AG04450 (cell line): ENCODE measurements around the gene FAM83F. TPM values are rescaled to one million over a fixed set of nuclear protein-coding genes. Genes with fewer than 3 reads are reported as not detected.

Experiments used
- CTCF ChIA-PET: fragments of 300-600, 350-600 bp; formaldehyde crosslinking; extraction: SDS; loops from one replicate; lab custom pipeline; 2022; ENCODE audit warnings: antibody characterized with exemption, inconsistent platforms; lab: Charles Lee
- POLR2A ChIA-PET: fragments of 350-600 bp; formaldehyde crosslinking; extraction: SDS; loops from one replicate; lab custom pipeline; 2021; ENCODE audit warnings: antibody characterized with exemption, inconsistent platforms; lab: Yijun Ruan, JAX
- DNase-seq: peaks from one replicate; pipeline ENCODE4 v3.0.0-alpha.2; 2011; ENCODE audit warnings: low read depth, low spot score
- H3K27ac ChIP-seq: one replicate; pipeline ENCODE4 v1.5.1; 2012; ENCODE audit warnings: low read depth, low read length, control low read depth
- H3K27me3 ChIP-seq: one replicate; pipeline ENCODE4 v1.6.0; 2012; ENCODE audit warnings: low read length; ENCODE audit not compliant: control insufficient read depth, insufficient read depth
- H3K4me3 ChIP-seq: 2 replicates; pipeline ENCODE4 v1.5.1; 2011; ENCODE audit warnings: mild to moderate bottlenecking, low read depth, low read length, control low read depth
- H3K9me3 ChIP-seq: 2 replicates; pipeline ENCODE4 v1.5.1; 2012; ENCODE audit warnings: low read length; ENCODE audit not compliant: control insufficient read depth, insufficient read depth
- CTCF ChIP-seq: IDR thresholded peaks from 2 replicates; pipeline ENCODE4 v1.5.1; 2011; ENCODE audit warnings: low read depth, low read length, control low read depth, inconsistent platforms
- polyA plus RNA-seq: library from polyadenylated mRNA; depleted of rRNA; stranded (reverse); fragments of >200 nt; gene quantifications from 2 replicates; pipeline ENCODE4 v1.2.3, GENCODE V29; 2011

Gene FAM83F
- polyA plus RNA-seq, 1 experiment, result not detected

- Histone ChIP-seq H3K4me3 (no peak overlapping the region), H3K27ac (no peak overlapping the region), H3K9me3 (no peaks in the 10 kb centered on the region; the same call in 1 of the 2 replicates), H3K27me3 (no peaks in the 10 kb centered on the region)
- TF ChIP-seq CTCF, result no peak
- ChIA-PET CTCF (no interaction called here), POLR2A (no interaction called here)
- no peak for DNase-seq
Observed at GRCh38 chr22:39955675-39956074, 39.1 kb upstream of the FAM83F start.

GRCh38 chr22:39956932-39957664 lies 37.7 kb upstream of the FAM83F start:
- H3K9me3 ChIP-seq, result no peaks in the 10 kb centered on the region; the same call in 1 of the 2 replicates
- CTCF ChIA-PET, result no interaction called here

GRCh38 chr22:39958009-39958711 lies 36.6 kb upstream of the FAM83F start:
- Histone ChIP-seq H3K9me3 (no peaks in the 10 kb centered on the region; the same call in 1 of the 2 replicates), H3K4me3 (no peak overlapping the region), H3K27me3 (no peaks in the 10 kb centered on the region), H3K27ac (no peak overlapping the region)
- CTCF ChIA-PET, result interaction anchor here (0.6 kb wide), 1 partner anchor 79 kb away, joined by 3 read pairs; no protein-coding TSS in a partner anchor
- POLR2A ChIA-PET, result no interaction called here
- TF ChIP-seq CTCF, result no peak
- DNase-seq, result no peak

More at GRCh38 chr22:39956932-39957664, 37.7 kb upstream of the FAM83F start:
- no peak overlapping the region for H3K27ac ChIP-seq
- TF ChIP-seq CTCF, result no peak
- no peak overlapping the region for H3K4me3 ChIP-seq
- H3K27me3 ChIP-seq, result no peaks in the 10 kb centered on the region
- no peak for DNase-seq
- POLR2A ChIA-PET, result no interaction called here

GRCh38 chr22:39958949-39959639 lies 35.7 kb upstream of the FAM83F start:
- no peaks in the 10 kb centered on the region for H3K27me3 ChIP-seq
- H3K9me3 ChIP-seq, result no peaks in the 10 kb centered on the region; the same call in 1 of the 2 replicates
- no peak overlapping the region for H3K4me3 ChIP-seq
- H3K27ac ChIP-seq, result no peak overlapping the region
- no peak for DNase-seq
- POLR2A ChIA-PET, result no interaction called here
- no peak for TF ChIP-seq CTCF
- CTCF ChIA-PET, result interaction anchor here (0.6 kb wide), 1 partner anchor 78 kb away, joined by 3 read pairs; no protein-coding TSS in a partner anchor
